Upper lobe of left lung (tissue), 6 donors: Measurements from ENCODE around the gene DYNLL1. TPM values are rescaled to one million over a fixed set of nuclear protein-coding genes. Genes with fewer than 3 reads are reported as not detected.
"Not testable (repeated sequence)": the region's sequence is repeated elsewhere in the genome, so short reads cannot be mapped to it uniquely, and the experiment has no call there.

Experiments
- ATAC-seq, 2 donors: fragments of 200-7000 bp; cut with Tn5 transposase; one replicate each; pipeline ENCODE4 v1.9.1; 2022; ENCODE audit warnings: mild to moderate bottlenecking in 2 of 2, moderate library complexity in 2 of 2; ENCODE audit not compliant: low FRiP score in 2 of 2
- DNase-seq, 2 donors: peaks; one replicate each; pipeline ENCODE4 v3.0.0-alpha.2; 2019 to 2020
- H3K27ac ChIP-seq, 4 donors: fragments of 200-600 bp; sonication (generic); one replicate each; pipeline ENCODE4 v1.5.1; 2016 to 2019
- H3K27me3 ChIP-seq, 4 donors: fragments of 200-600 bp; sonication (generic); one replicate each; pipeline ENCODE4 v1.5.1; 2017 to 2019
- H3K36me3 ChIP-seq, 4 donors: fragments of 200-600 bp; sonication (generic); one replicate each; pipeline ENCODE4 v1.5.1; 2016 to 2019
- H3K4me1 ChIP-seq, 4 donors: fragments of 200-600 bp; sonication (generic); one replicate each; pipeline ENCODE4 v1.5.1; 2018 to 2019
- H3K4me3 ChIP-seq, 4 donors: fragments of 200-600 bp; sonication (generic); one replicate each; pipeline ENCODE4 v1.5.1; 2017 to 2019; ENCODE audit warnings: mild to moderate bottlenecking in 2 of 4, moderate library complexity in 1 of 4
- H3K9me3 ChIP-seq, 4 donors: fragments of 200-600 bp; sonication (generic); one replicate each; pipeline ENCODE4 v1.5.1; 2018 to 2019
- EP300 ChIP-seq, 4 donors: sonication (generic); formaldehyde crosslinking; IDR thresholded peaks; one replicate each; pipeline ENCODE4 v1.5.1; 2017; ENCODE audit warnings: antibody characterized with exemption in 4 of 4, control low read depth in 2 of 4
- POLR2A ChIP-seq, 4 donors: fragments of 450-650 bp; IDR thresholded peaks; one replicate each; pipeline ENCODE4 v1.5.1; 2016 to 2017; ENCODE audit warnings: antibody characterized with exemption in 4 of 4, mild to moderate bottlenecking in 2 of 4
- POLR2AphosphoS5 ChIP-seq, 2 donors: sonication (generic); formaldehyde crosslinking; IDR thresholded peaks; one replicate each; pipeline ENCODE4 v1.5.1; 2017; ENCODE audit warnings: antibody characterized with exemption in 2 of 2
- WGBS, 2 donors: methylation state at CpG; one replicate each; pipeline ENCODE4 v1.1.5; 2017 to 2018; 5-methylcytosine and 5-hydroxymethylcytosine counted together
- total RNA-seq, 6 donors: library from RNA; depleted of rRNA in 4 of 6; stranded (reverse); fragments of >200 nt in 4 of 6; gene quantifications; one replicate each; pipeline versions ENCODE4 v1.1.0 to v1.2.1, GENCODE V29; 2016 to 2021
- TF ChIP-seq, protein P1 (sequence below), 6 experiments: fragments of 450-650 bp in 4 of 6; fragments of 200-600 bp in 2 of 6; sonication (generic) in 2 of 6; IDR thresholded peaks; one replicate each; pipeline ENCODE4 v1.5.1; 2016 to 2019; ENCODE audit warnings: antibody characterized with exemption in 6 of 6
- donor health status: DM: no; HTN: no; CAD: no; lungs with moderate emphysema.
- donor health status: DM: no; HTN: yes; CAD: no; lungs with severe emphysema.

The DYNLL1 gene
- total RNA-seq, 6 donors from 2014 or later, result 61.5 to 330 (median 176) TPM

DNA sequence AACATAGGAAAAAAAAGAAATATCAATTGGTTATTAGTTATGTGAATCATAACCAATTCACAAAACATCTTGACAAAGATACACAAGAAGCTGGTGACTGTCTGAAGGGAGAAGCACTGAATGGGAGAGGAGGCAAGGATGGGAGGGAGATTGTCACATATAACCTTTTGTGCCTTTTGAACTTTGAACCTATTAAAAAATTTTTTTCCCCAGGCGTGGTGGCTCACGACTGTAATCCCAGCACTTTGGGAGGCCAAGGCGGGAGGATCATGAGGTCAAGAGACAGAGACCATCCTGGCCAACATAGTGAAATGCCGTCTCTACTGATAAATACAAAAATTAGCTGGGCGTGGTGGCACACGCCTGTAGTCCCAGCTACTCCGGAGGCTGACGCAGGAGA is 12.6 kb downstream of the DYNLL1 start:
- H3K9me3 ChIP-seq, result no peaks in the 10 kb centered on the region
- no peak overlapping the region for H3K27ac ChIP-seq
- TF ChIP-seq, protein P1, sequence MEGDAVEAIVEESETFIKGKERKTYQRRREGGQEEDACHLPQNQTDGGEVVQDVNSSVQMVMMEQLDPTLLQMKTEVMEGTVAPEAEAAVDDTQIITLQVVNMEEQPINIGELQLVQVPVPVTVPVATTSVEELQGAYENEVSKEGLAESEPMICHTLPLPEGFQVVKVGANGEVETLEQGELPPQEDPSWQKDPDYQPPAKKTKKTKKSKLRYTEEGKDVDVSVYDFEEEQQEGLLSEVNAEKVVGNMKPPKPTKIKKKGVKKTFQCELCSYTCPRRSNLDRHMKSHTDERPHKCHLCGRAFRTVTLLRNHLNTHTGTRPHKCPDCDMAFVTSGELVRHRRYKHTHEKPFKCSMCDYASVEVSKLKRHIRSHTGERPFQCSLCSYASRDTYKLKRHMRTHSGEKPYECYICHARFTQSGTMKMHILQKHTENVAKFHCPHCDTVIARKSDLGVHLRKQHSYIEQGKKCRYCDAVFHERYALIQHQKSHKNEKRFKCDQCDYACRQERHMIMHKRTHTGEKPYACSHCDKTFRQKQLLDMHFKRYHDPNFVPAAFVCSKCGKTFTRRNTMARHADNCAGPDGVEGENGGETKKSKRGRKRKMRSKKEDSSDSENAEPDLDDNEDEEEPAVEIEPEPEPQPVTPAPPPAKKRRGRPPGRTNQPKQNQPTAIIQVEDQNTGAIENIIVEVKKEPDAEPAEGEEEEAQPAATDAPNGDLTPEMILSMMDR (IDR thresholded peaks at IDR 0.05), result no peak
- TF ChIP-seq POLR2A (IDR thresholded peaks at IDR 0.05) (no peak), POLR2AphosphoS5 (IDR thresholded peaks at IDR 0.05) (no peak), EP300 (IDR thresholded peaks at IDR 0.05) (no peak)
- ATAC-seq (no peak), DNase-seq (no peak)
- no peaks in the 10 kb centered on the region for H3K4me1 ChIP-seq
- 95 to 98% methylated on average over 8 of the region's 8 CpGs for WGBS, 2 donors
- no peaks in the 10 kb centered on the region for H3K27me3 ChIP-seq
- H3K4me3 ChIP-seq, result no peak overlapping the region
- peaks cover 14 to 80% (median 38%) of the 10 kb centered on the region in 4 donors for H3K36me3 ChIP-seq

DNA sequence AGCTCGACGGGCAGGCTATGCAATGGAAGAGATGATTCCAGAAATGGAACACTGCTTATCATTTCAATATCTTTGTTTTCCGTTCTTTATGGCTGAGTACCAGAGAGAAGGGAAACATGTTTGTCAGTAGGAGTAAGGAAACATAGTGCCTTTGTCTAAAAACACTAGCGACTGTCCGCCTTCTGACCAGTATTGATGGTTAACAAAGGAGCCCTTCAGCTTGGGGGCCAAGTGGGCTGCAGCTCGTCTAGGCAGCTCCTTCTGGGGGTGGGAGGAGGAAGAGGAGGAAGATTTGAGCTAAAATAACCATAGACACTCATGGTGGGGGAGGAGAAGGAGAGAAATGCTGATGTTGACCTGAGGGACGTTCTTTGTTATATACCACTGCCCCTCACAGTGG is 18.1 kb downstream of the DYNLL1 start:
- DNase-seq (no peak), ATAC-seq (no peak)
- peaks cover 10 to 80% (median 39%) of the 10 kb centered on the region in 4 donors for H3K36me3 ChIP-seq
- 87 to 88% methylated on average over 7 of the region's 7 CpGs for WGBS, 2 donors
- no peak overlapping the region for H3K27ac ChIP-seq
- H3K9me3 ChIP-seq, result no peaks in the 10 kb centered on the region
- no peak overlapping the region for H3K4me3 ChIP-seq
- H3K27me3 ChIP-seq, result no peaks in the 10 kb centered on the region
- TF ChIP-seq, protein P1 (IDR thresholded peaks at IDR 0.05), result no peak
- TF ChIP-seq POLR2AphosphoS5 (IDR thresholded peaks at IDR 0.05), result no peak
- H3K4me1 ChIP-seq, result no peaks in the 10 kb centered on the region

DNA sequence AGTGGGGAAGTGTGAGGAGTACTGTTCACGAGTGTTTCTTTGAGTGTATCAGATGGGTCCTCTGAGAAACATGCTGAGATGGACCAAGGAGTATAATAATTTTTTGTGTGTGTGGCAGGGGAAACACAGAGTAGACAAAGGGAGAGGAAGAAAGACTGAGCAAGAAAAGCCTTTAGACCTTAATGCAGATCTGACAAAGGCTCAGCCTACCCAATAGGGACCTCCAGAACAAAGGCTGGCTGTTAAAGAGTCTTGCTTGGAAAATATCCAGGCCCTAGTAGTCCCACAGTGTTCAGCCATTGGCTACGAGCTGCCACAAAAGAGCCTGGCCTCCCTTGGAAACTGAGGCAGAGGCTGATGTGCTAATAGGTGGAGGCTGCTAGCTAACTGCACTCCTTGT is 19.6 kb downstream of the DYNLL1 start:
- Histone ChIP-seq H3K4me1 (no peaks in the 10 kb centered on the region), H3K36me3 (peaks cover 3 to 70% (median 29%) of the 10 kb centered on the region in 4 donors), H3K27ac (no peak overlapping the region), H3K4me3 (no peak overlapping the region), H3K9me3 (no peaks in the 10 kb centered on the region), H3K27me3 (no peaks in the 10 kb centered on the region)
- ATAC-seq (no peak), DNase-seq (no peak)
- WGBS, 2 donors, result 91 to 96% methylated on average over 2 of the region's 2 CpGs
- TF ChIP-seq, protein P1 (IDR thresholded peaks at IDR 0.05), result no peak
- TF ChIP-seq POLR2A (IDR thresholded peaks at IDR 0.05), result no peak
- TF ChIP-seq POLR2AphosphoS5 (IDR thresholded peaks at IDR 0.05), result no peak
- TF ChIP-seq EP300 (IDR thresholded peaks at IDR 0.05), result no peak

DNA sequence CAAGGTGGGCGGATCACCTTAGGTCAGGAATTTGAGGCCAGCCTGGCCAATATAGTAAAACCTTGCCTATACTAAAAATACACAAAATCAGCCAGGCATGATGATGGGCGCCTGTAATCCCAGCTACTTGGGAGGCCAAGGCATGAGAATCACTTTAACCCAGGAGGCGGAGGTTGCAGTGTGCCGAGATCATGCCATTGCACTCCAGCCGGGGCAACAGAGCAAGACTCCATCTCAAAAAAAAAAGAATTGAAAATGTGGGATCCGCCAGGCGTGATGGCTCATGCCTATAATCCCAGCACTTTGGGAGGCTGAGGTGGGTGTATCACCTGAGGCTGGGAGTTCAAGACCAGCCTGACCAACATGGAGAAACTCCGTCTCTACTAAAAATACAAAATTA is 23.4 kb downstream of the DYNLL1 start:
- H3K27me3 ChIP-seq, ATAC-seq, DNase-seq, H3K4me1 ChIP-seq, H3K4me3 ChIP-seq, H3K9me3 ChIP-seq, H3K27ac ChIP-seq: not testable (repeated sequence)
- WGBS, 2 donors, result 97 to 99% methylated on average over 6 to 8 of the region's 8 CpGs
- peaks cover 0 to 56% (median 17%) of the 10 kb centered on the region in 4 donors for H3K36me3 ChIP-seq

DNA sequence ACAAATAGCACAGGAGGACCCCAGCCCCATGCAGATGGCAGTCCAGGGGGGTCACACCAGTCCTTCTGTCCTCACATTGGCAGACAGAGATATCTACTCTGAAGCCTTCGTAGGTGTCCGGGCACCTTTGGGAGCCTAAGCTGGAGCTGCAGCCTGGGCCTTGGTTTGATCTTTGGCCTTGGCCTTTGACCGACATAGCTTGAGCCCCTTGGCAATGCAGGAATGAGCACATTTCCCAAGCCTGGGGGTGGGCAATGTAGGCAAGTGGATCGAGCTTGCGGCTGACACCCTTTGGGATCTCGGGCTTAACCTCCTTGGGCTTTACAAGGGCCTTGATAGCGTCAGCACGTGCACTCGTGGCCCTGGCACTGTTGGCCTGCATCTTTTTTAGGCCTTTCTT is 26.7 kb downstream of the DYNLL1 start:
- ATAC-seq, result no peak
- DNase-seq, result no peak
- WGBS, 2 donors, result 90 to 98% methylated on average over 8 to 9 of the region's 9 CpGs
- H3K4me1 ChIP-seq, result no peaks in the 10 kb centered on the region
- H3K36me3 ChIP-seq, result peaks cover 0 to 27% (median 3%) of the 10 kb centered on the region in 4 donors
- H3K27me3 ChIP-seq, result no peaks in the 10 kb centered on the region
- H3K4me3 ChIP-seq, result no peak overlapping the region
- no peak for TF ChIP-seq POLR2A (IDR thresholded peaks at IDR 0.05)
- TF ChIP-seq, protein P1 (IDR thresholded peaks at IDR 0.05), result no peak
- no peak for TF ChIP-seq EP300 (IDR thresholded peaks at IDR 0.05)
- no peak for TF ChIP-seq POLR2AphosphoS5 (IDR thresholded peaks at IDR 0.05)
- no peak overlapping the region for H3K27ac ChIP-seq
- H3K9me3 ChIP-seq, result no peaks in the 10 kb centered on the region
